Trophoblast cell (in vitro differentiated cells and primary cell): ENCODE measurements around the gene LLPH.

Source experiments
- DNase-seq, 2 donors: peaks; one replicate each; pipeline ENCODE4 v3.0.0-alpha.2; 2016
- H2AFZ ChIP-seq: 2 replicates; pipeline ENCODE4 v1.6.1; 2013; ENCODE audit warnings: low read length, moderate library complexity, mild to moderate bottlenecking; ENCODE audit not compliant: insufficient read depth, poor library complexity
- H2AK5ac ChIP-seq: 2 replicates; pipeline ENCODE4 v1.6.1; 2013; ENCODE audit warnings: mild to moderate bottlenecking, low read length
- H2BK120ac ChIP-seq: 2 replicates; pipeline ENCODE4 v1.6.1; 2013; ENCODE audit warnings: low read length, mild to moderate bottlenecking, moderate library complexity; ENCODE audit not compliant: insufficient read depth, poor library complexity
- H2BK12ac ChIP-seq: 2 replicates; pipeline ENCODE4 v1.6.1; 2013; ENCODE audit warnings: mild to moderate bottlenecking, low read length, moderate library complexity
- H2BK5ac ChIP-seq: 2 replicates; pipeline ENCODE4 v1.6.1; 2013; ENCODE audit warnings: low read length, low read depth, moderate library complexity, mild to moderate bottlenecking; ENCODE audit not compliant: poor library complexity
- H3K14ac ChIP-seq: 2 replicates; pipeline ENCODE4 v1.6.1; 2013; ENCODE audit warnings: mild to moderate bottlenecking, low read length
- H3K18ac ChIP-seq: 2 replicates; pipeline ENCODE4 v1.6.1; 2013; ENCODE audit warnings: mild to moderate bottlenecking, low read length
- H3K23ac ChIP-seq: 2 replicates; pipeline ENCODE4 v1.6.1; 2013; ENCODE audit warnings: low read length
- H3K27ac ChIP-seq: 2 replicates; pipeline ENCODE4 v1.5.1; 2013; ENCODE audit warnings: low read depth, mild to moderate bottlenecking, inconsistent platforms, low read length, moderate library complexity
- H3K27me3 ChIP-seq: 2 replicates; pipeline ENCODE4 v1.6.1; 2013; ENCODE audit warnings: inconsistent platforms, mild to moderate bottlenecking, low read length, moderate library complexity; ENCODE audit not compliant: insufficient read depth
- H3K36me3 ChIP-seq, 2 experiments: 1 replicate in 1 of 2; 2 replicates in 1 of 2; pipeline ENCODE4 v1.6.1; 2013; ENCODE audit warnings: low read length in 2 of 2, mild to moderate bottlenecking in 2 of 2, moderate library complexity in 1 of 2; ENCODE audit not compliant: insufficient read depth in 2 of 2, control insufficient read depth in 1 of 2
- H3K4ac ChIP-seq: 2 replicates; pipeline ENCODE4 v1.6.1; 2013; ENCODE audit warnings: low read depth, mild to moderate bottlenecking, low read length, moderate library complexity
- H3K4me1 ChIP-seq, 2 experiments: 1 replicate in 1 of 2; 2 replicates in 1 of 2; pipeline ENCODE4 v1.6.1; 2013; ENCODE audit warnings: low read length in 2 of 2, mild to moderate bottlenecking in 2 of 2, moderate library complexity in 1 of 2; ENCODE audit not compliant: insufficient read depth in 2 of 2, control insufficient read depth in 1 of 2
- H3K4me2 ChIP-seq: 2 replicates; pipeline ENCODE4 v1.6.1; 2013; ENCODE audit warnings: inconsistent platforms, mild to moderate bottlenecking, low read length, moderate library complexity
- H3K4me3 ChIP-seq: 2 replicates; pipeline ENCODE4 v1.5.1; 2013; ENCODE audit warnings: mild to moderate bottlenecking, low read depth, low read length, inconsistent platforms
- H3K79me1 ChIP-seq: one replicate; pipeline ENCODE4 v1.6.1; 2013; ENCODE audit warnings: low read length
- H3K79me2 ChIP-seq: 2 replicates; pipeline ENCODE4 v1.6.1; 2013; ENCODE audit warnings: low read length, mild to moderate bottlenecking; ENCODE audit not compliant: control insufficient read depth, insufficient read depth, poor library complexity
- H3K9ac ChIP-seq: 2 replicates; pipeline ENCODE4 v1.6.1; 2013; ENCODE audit warnings: mild to moderate bottlenecking, low read length
- H3K9me3 ChIP-seq: 2 replicates; pipeline ENCODE4 v1.6.1; 2013; ENCODE audit warnings: low read depth, mild to moderate bottlenecking, control low read depth, inconsistent platforms, low read length; ENCODE audit not compliant: insufficient read depth
- H4K12ac ChIP-seq: 2 replicates; pipeline ENCODE4 v1.6.1; 2013; ENCODE audit warnings: low read depth, mild to moderate bottlenecking, low read length, moderate library complexity
- H4K8ac ChIP-seq: 2 replicates; pipeline ENCODE4 v1.6.1; 2013; ENCODE audit warnings: low read depth, mild to moderate bottlenecking, low read length, moderate library complexity
- H4K91ac ChIP-seq: one replicate; pipeline ENCODE4 v1.6.1; 2013; ENCODE audit warnings: low read depth, mild to moderate bottlenecking, low read length, moderate library complexity
- WGBS: extraction: QIAGEN DNeasy Blood & Tissue Kit; methylation state at CpG from one replicate; pipeline ENCODE4 v1.1.7; 2013; ENCODE audit warnings: missing lambda C conversion rate; ENCODE audit not compliant: insufficient read length, insufficient coverage; ENCODE audit errors: extremely low coverage; 5-methylcytosine and 5-hydroxymethylcytosine counted together

LLPH gene

DNA sequence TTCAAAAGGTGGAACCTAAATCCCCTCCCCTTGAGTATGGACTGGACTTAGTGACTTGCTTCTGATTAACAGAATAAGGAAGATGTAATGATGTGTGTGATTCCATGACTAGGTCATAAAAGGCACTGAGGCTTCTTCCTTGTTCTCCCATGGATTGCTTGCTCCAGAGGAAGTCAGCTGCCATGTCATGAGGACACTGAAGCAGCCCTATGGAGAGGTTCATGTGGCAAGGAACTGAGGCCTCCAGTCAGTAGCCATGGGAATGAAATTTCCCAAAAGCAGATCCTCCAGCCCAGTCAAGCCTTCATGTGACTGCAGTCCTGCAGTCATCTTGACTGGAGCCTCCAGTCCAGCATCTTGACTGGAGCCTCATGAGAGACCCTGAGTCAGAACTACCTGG, 28.6 kb upstream of the LLPH start:
- Histone ChIP-seq H3K36me3 (peaks cover 4% of the 10 kb centered on the region in 2 experiments), H3K27ac (no peak overlapping the region), H2BK120ac (no peak overlapping the region), H2AFZ (no peak overlapping the region), H4K91ac (no peak overlapping the region), H4K8ac (no peak overlapping the region), H4K12ac (no peak overlapping the region), H3K79me1 (no peaks in the 10 kb centered on the region), H3K18ac (no peak overlapping the region), H3K9me3 (peaks cover 2% of the 10 kb centered on the region), H3K4ac (no peak overlapping the region), H2BK5ac (no peak overlapping the region), H3K27me3 (no peaks in the 10 kb centered on the region), H3K4me1 (no peaks in the 10 kb centered on the region), H3K9ac (no peak overlapping the region), H3K4me3 (no peak overlapping the region), H3K23ac (no peak overlapping the region), H3K4me2 (no peak overlapping the region), H3K14ac (no peak overlapping the region), H2BK12ac (no peak overlapping the region), H2AK5ac (no peak overlapping the region), H3K79me2 (no peaks in the 10 kb centered on the region)
- DNase-seq, result no peak

DNA sequence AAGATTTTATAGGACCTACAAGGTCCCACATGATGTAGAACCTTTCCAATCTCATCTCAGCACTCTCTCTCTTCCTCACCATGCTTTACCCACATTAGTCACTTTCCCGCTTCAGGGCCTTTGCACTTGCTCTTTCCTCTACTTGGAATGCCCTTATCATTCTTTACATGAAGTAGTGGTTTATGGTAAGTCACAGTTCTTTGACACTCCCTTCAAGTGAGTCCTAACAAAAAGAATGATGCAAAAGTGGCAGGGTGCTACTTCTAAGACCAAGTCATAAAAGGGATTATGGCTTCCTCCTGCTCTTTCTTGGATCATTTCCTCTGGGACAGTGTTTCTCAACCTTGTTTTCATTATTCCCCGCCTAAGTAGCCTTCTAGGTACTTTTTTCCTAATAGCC, 26.1 kb upstream of the LLPH start:
- Histone ChIP-seq H4K8ac (no peak overlapping the region), H3K4me2 (no peak overlapping the region), H2BK12ac (no peak overlapping the region), H3K18ac (no peak overlapping the region), H3K23ac (no peak overlapping the region), H3K27ac (no peak overlapping the region), H3K9ac (no peak overlapping the region), H2AFZ (no peak overlapping the region), H3K14ac (no peak overlapping the region), H3K79me1 (no peaks in the 10 kb centered on the region), H4K91ac (no peak overlapping the region), H3K4ac (no peak overlapping the region), H3K4me3 (no peak overlapping the region), H3K36me3 (peaks cover 4% of the 10 kb centered on the region in 2 experiments), H4K12ac (no peak overlapping the region), H2BK120ac (no peak overlapping the region), H2BK5ac (no peak overlapping the region), H3K9me3 (peaks cover 2% of the 10 kb centered on the region), H3K79me2 (no peaks in the 10 kb centered on the region), H3K27me3 (no peaks in the 10 kb centered on the region), H2AK5ac (no peak overlapping the region), H3K4me1 (no peaks in the 10 kb centered on the region)
- WGBS, result no CpG with 5 or more reads among the region's 2 CpGs
- DNase-seq, result peak; percentile 72 to 91

DNA sequence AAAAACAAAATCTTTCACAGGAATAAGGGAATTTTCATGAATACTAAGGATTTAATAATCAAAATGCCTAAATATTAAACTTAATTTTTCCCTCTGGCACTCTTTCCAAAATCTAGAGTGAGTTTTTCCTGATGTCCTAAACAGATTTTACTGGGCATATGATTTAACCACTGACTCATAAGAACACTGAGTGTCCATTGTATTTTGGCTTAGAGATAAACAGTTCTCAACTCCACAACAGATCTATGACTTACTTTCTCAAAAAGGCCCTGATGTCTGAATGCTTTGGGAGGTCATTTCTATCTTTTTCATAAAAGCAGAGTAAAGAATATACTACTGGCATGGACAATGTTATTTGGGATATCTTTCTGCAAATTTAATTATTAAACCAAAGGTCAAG, 24.2 kb upstream of the LLPH start:
- Histone ChIP-seq H2AK5ac (no peak overlapping the region), H3K4me3 (no peak overlapping the region), H3K9ac (no peak overlapping the region), H3K23ac (no peak overlapping the region), H3K4ac (no peak overlapping the region), H3K27ac (no peak overlapping the region), H2BK12ac (no peak overlapping the region), H3K9me3 (no peaks in the 10 kb centered on the region), H3K14ac (no peak overlapping the region), H3K79me2 (no peaks in the 10 kb centered on the region), H2BK5ac (no peak overlapping the region), H4K8ac (no peak overlapping the region), H4K12ac (no peak overlapping the region), H3K18ac (no peak overlapping the region), H3K4me1 (no peaks in the 10 kb centered on the region), H3K36me3 (no peaks in the 10 kb centered on the region), H2AFZ (no peak overlapping the region), H3K4me2 (no peak overlapping the region), H3K27me3 (no peaks in the 10 kb centered on the region), H4K91ac (no peak overlapping the region), H3K79me1 (no peaks in the 10 kb centered on the region), H2BK120ac (no peak overlapping the region)
- DNase-seq, result no peak

- Histone ChIP-seq H3K9me3 (no peaks in the 10 kb centered on the region), H4K12ac (no peak overlapping the region), H2AFZ (no peak overlapping the region), H3K36me3 (no peaks in the 10 kb centered on the region), H2BK12ac (no peak overlapping the region), H3K9ac (no peak overlapping the region), H3K4me1 (no peaks in the 10 kb centered on the region), H3K4ac (no peak overlapping the region), H3K4me2 (no peak overlapping the region), H2BK5ac (no peak overlapping the region), H4K91ac (no peak overlapping the region), H3K23ac (no peak overlapping the region), H3K79me1 (no peaks in the 10 kb centered on the region), H2BK120ac (no peak overlapping the region), H3K4me3 (no peak overlapping the region), H3K18ac (no peak overlapping the region), H3K79me2 (no peaks in the 10 kb centered on the region), H3K27me3 (no peaks in the 10 kb centered on the region), H3K27ac (no peak overlapping the region), H4K8ac (no peak overlapping the region), H2AK5ac (no peak overlapping the region), H3K14ac (no peak overlapping the region)
- no CpG with 5 or more reads among the region's 1 CpG for WGBS
- DNase-seq, result no peak
Measured at GRCh38 chr12:66152732-66153131, 22.2 kb upstream of the LLPH start.
